Astrocyte (in vitro differentiated cells and primary cell): ENCODE results near the gene PLP1. TPM values are rescaled to one million over a fixed set of nuclear protein-coding genes. Genes with fewer than 3 reads are reported as not detected.
"Not testable (repeated sequence)": the region's sequence is repeated elsewhere in the genome, so short reads cannot be mapped to it uniquely, and the experiment has no call there.

ENCODE experiments used
- DNase-seq: peaks from one replicate; pipeline ENCODE4 v3.0.0-alpha.2; 2010; ENCODE audit warnings: low read depth
- FAIRE-seq: peaks from 2 replicates; lab custom pipeline; 2011; peaks lifted over from hg19 to GRCh38; lab: Jason Lieb, UNC
- H2AFZ ChIP-seq: 2 replicates; pipeline ENCODE4 v1.6.0; 2012; ENCODE audit warnings: low read depth, low read length, inconsistent platforms
- H3K27ac ChIP-seq: 2 replicates; pipeline ENCODE4 v1.5.1; 2011; ENCODE audit warnings: low read depth, low read length, inconsistent platforms
- H3K27me3 ChIP-seq: 2 replicates; pipeline ENCODE4 v1.6.0; 2011; ENCODE audit warnings: low read length, inconsistent platforms; ENCODE audit not compliant: insufficient read depth
- H3K36me3 ChIP-seq: 2 replicates; pipeline ENCODE4 v1.5.1; 2011; ENCODE audit warnings: low read length, inconsistent platforms; ENCODE audit not compliant: insufficient read depth
- H3K4me1 ChIP-seq: 2 replicates; pipeline ENCODE4 v1.5.1; 2011; ENCODE audit warnings: low read length, inconsistent platforms; ENCODE audit not compliant: insufficient read depth
- H3K4me2 ChIP-seq: 2 replicates; pipeline ENCODE4 v1.6.0; 2012; ENCODE audit warnings: low read length, inconsistent platforms
- H3K4me3 ChIP-seq: 2 replicates; pipeline ENCODE4 v1.5.1; 2011; ENCODE audit warnings: low read depth, mild to moderate bottlenecking, low read length, inconsistent platforms; ENCODE audit not compliant: insufficient read depth
- H3K79me2 ChIP-seq: 2 replicates; pipeline ENCODE4 v1.6.0; 2012; ENCODE audit warnings: mild to moderate bottlenecking, low read length, inconsistent platforms; ENCODE audit not compliant: insufficient read depth
- H3K9ac ChIP-seq: 2 replicates; pipeline ENCODE4 v1.6.0; 2012; ENCODE audit warnings: mild to moderate bottlenecking, low read length, inconsistent platforms
- H3K9me3 ChIP-seq: 2 replicates; pipeline ENCODE4 v1.5.1; 2012; ENCODE audit warnings: low read depth, mild to moderate bottlenecking, low read length, inconsistent platforms; ENCODE audit not compliant: insufficient read depth
- H4K20me1 ChIP-seq: 2 replicates; pipeline ENCODE4 v1.6.0; 2012; ENCODE audit warnings: low read length, inconsistent platforms; ENCODE audit not compliant: insufficient read depth
- H3K27ac Mint-ChIP-seq: one replicate; pipeline ENCODE4 v1.8.0; 2021; ENCODE audit warnings: mild to moderate bottlenecking, mixed read lengths; ENCODE audit not compliant: unreplicated experiment
- H3K27me3 Mint-ChIP-seq: one replicate; pipeline ENCODE4 v1.8.0; 2021; ENCODE audit warnings: low read depth, mixed read lengths; ENCODE audit not compliant: unreplicated experiment
- H3K36me3 Mint-ChIP-seq: one replicate; pipeline ENCODE4 v1.8.0; 2021; ENCODE audit warnings: low read depth, mixed read lengths; ENCODE audit not compliant: unreplicated experiment
- H3K4me1 Mint-ChIP-seq: one replicate; pipeline ENCODE4 v1.8.0; 2021; ENCODE audit warnings: low read depth, mixed read lengths; ENCODE audit not compliant: unreplicated experiment
- H3K4me3 Mint-ChIP-seq: one replicate; pipeline ENCODE4 v1.8.0; 2021; ENCODE audit warnings: mild to moderate bottlenecking, moderate library complexity, mixed read lengths; ENCODE audit not compliant: unreplicated experiment
- H3K9me3 Mint-ChIP-seq: one replicate; pipeline ENCODE4 v1.8.0; 2021; ENCODE audit warnings: mild to moderate bottlenecking, mixed read lengths; ENCODE audit not compliant: unreplicated experiment
- CTCF ChIP-seq: IDR thresholded peaks from 2 replicates; pipeline ENCODE4 v1.5.1; 2011; ENCODE audit warnings: low read depth, mild to moderate bottlenecking, inconsistent platforms, low read length, moderate library complexity; ENCODE audit not compliant: insufficient read depth
- EZH2 ChIP-seq: IDR thresholded peaks from 2 replicates; pipeline ENCODE4 v1.6.1; 2012; ENCODE audit warnings: mild to moderate bottlenecking, low read length, inconsistent platforms; ENCODE audit not compliant: insufficient read depth
- total RNA-seq: library from RNA; stranded (reverse); gene quantifications from 2 replicates; pipeline ENCODE4 v1.2.1, GENCODE V29; 2021

The PLP1 gene
- total RNA-seq, 1 donor from 2014 or later = 5.2 TPM

- no peak overlapping the region for H3K4me3 Mint-ChIP-seq
- H3K4me1 Mint-ChIP-seq = peaks cover 4% of the 10 kb centered on the region
- DNase-seq (no peak), FAIRE-seq (no peak)
- no peak overlapping the region for H2AFZ ChIP-seq
- no peak overlapping the region for H3K4me3 ChIP-seq
- H3K9me3 Mint-ChIP-seq = no peaks in the 10 kb centered on the region
- H4K20me1 ChIP-seq = no peaks in the 10 kb centered on the region
- H3K27ac ChIP-seq = no peak overlapping the region
- H3K36me3 Mint-ChIP-seq = no peaks in the 10 kb centered on the region
- no peaks in the 10 kb centered on the region for H3K79me2 ChIP-seq
- H3K36me3 ChIP-seq = no peaks in the 10 kb centered on the region
- H3K27me3 Mint-ChIP-seq = peaks cover 5% of the 10 kb centered on the region
- TF ChIP-seq CTCF = no peak
- no peak for TF ChIP-seq EZH2
- no peak overlapping the region for H3K4me2 ChIP-seq
- no peak overlapping the region for H3K9ac ChIP-seq
- H3K4me1 ChIP-seq = no peaks in the 10 kb centered on the region
- no peak overlapping the region for H3K27ac Mint-ChIP-seq
- no peaks in the 10 kb centered on the region for H3K9me3 ChIP-seq
- no peaks in the 10 kb centered on the region for H3K27me3 ChIP-seq
Observed at GRCh38 chrX:103758555-103758954, 18.1 kb upstream of the PLP1 start.

- H3K27me3 Mint-ChIP-seq, H3K4me3 ChIP-seq, H3K36me3 ChIP-seq, H2AFZ ChIP-seq, H3K9me3 ChIP-seq, H3K4me1 ChIP-seq, FAIRE-seq, H3K27ac ChIP-seq, H3K9ac ChIP-seq, H3K79me2 ChIP-seq, H3K4me2 ChIP-seq, DNase-seq, H4K20me1 ChIP-seq, H3K27me3 ChIP-seq, H3K4me1 Mint-ChIP-seq, H3K4me3 Mint-ChIP-seq, H3K9me3 Mint-ChIP-seq, H3K36me3 Mint-ChIP-seq: not testable (repeated sequence)
- H3K27ac Mint-ChIP-seq = peak overlapping the region; percentile 3
Observed at GRCh38 chrX:103763541-103763940, 13.1 kb upstream of the PLP1 start.

GRCh38 chrX:103766813-103767555 lies 9.7 kb upstream of the PLP1 start:
- not testable (repeated sequence) for H4K20me1 ChIP-seq, H3K4me3 ChIP-seq, H3K27ac Mint-ChIP-seq, H3K4me1 Mint-ChIP-seq, H3K4me1 ChIP-seq, H3K36me3 Mint-ChIP-seq, H2AFZ ChIP-seq, DNase-seq, H3K9me3 ChIP-seq, H3K9ac ChIP-seq, H3K36me3 ChIP-seq, H3K4me2 ChIP-seq, H3K27ac ChIP-seq, H3K27me3 ChIP-seq, H3K4me3 Mint-ChIP-seq, FAIRE-seq, H3K27me3 Mint-ChIP-seq, H3K79me2 ChIP-seq, H3K9me3 Mint-ChIP-seq
